GM20431 (cell line): ENCODE data around the gene SYT8.

Experiments
- in situ Hi-C: fragments of 300-500 bp; cut with MseI, MboI; formaldehyde crosslinking; loops from one replicate; pipeline ENCODE4 v1.15.0; 2020; ENCODE audit warnings: low sequenced_read_pairs; ENCODE audit not compliant: unreplicated experiment

SYT8 gene

GRCh38 chr11:1854949-1855885, 20.4 kb downstream of the SYT8 start:
- in situ Hi-C loops, result no loop called here

- in situ Hi-C loops, result no loop called here
These were observed 21.1 kb downstream of the SYT8 start for GRCh38 chr11:1855886-1856265.

DNA sequence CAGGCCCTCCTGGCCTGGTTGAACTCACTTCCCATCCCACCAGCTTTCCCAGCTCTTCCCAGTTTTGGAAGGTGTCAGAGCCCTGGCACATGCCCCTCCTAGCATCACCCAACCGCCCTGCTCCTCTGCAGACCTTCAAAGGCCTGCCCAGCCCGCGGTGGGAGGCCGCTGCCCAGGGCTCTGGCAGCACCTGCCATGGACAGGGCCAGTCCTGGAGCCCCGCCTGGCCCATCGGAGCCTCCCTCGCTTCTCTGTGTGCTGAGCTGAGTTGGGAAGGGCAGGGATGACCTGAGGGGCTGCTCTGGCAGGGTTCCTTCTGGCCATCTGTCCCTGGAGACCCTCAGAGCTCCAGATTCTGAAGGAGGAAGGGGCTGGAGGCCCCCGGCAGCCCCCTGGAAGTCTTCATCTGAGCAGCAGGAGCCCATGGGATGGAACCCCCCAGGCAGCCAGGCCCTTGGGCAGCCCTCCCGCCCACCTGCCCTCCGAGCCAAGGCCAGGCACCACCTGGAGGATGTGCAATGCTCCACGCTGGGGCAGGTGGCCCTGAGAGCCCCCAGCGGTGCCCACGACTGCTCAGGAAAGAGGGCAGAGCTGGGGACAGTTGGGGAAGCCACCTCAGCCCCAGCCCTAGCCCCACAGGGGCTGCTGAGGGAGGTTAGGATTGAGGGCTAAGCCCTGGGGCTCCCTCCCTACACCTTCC, 21.7 kb downstream of the SYT8 start:
- in situ Hi-C loops, result no loop called here

- in situ Hi-C loops, result no loop called here
These were observed 22.3 kb downstream of the SYT8 start for GRCh38 chr11:1857064-1857463.

DNA sequence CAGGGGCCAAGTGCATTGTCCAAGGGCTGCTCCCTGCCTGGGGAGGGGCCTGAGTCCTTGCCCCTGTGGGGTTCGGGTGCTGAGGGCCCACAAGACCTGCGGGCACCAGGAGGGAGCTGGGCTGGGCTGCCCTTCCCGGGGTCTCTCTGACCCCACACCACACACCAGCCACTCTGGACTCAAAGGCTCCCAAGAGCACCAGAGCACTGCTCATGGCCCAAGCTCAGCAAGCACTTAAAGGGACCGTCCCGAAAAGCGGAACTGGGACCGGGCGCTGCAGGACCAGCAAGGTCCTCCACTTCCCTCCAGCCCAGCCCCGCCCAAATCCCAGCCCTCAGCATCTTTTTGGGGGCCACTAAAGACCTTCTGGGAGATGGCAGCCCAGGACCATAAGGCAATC, 23.4 kb downstream of the SYT8 start:
- in situ Hi-C loops, result no loop called here

- in situ Hi-C loops, result no loop called here
These were observed 23.8 kb downstream of the SYT8 start for GRCh38 chr11:1858576-1858975.

- in situ Hi-C loops, result no loop called here
These were observed 24.2 kb downstream of the SYT8 start for GRCh38 chr11:1859004-1859403.

- in situ Hi-C loops, result no loop called here
These were observed 25.3 kb downstream of the SYT8 start for GRCh38 chr11:1860108-1860507.

GRCh38 chr11:1861435-1862411, 26.9 kb downstream of the SYT8 start:
- in situ Hi-C loops, result no loop called here

GRCh38 chr11:1862588-1863351, 28.0 kb downstream of the SYT8 start:
- in situ Hi-C loops, result no loop called here

GRCh38 chr11:1863352-1864216, 28.8 kb downstream of the SYT8 start:
- in situ Hi-C loops, result no loop called here

GRCh38 chr11:1864231-1864630, 29.4 kb downstream of the SYT8 start:
- in situ Hi-C loops, result no loop called here

GRCh38 chr11:1864831-1865665, 30.3 kb downstream of the SYT8 start:
- in situ Hi-C loops, result no loop called here

- in situ Hi-C loops, result no loop called here
These were observed 31.4 kb downstream of the SYT8 start for GRCh38 chr11:1866226-1866625.

DNA sequence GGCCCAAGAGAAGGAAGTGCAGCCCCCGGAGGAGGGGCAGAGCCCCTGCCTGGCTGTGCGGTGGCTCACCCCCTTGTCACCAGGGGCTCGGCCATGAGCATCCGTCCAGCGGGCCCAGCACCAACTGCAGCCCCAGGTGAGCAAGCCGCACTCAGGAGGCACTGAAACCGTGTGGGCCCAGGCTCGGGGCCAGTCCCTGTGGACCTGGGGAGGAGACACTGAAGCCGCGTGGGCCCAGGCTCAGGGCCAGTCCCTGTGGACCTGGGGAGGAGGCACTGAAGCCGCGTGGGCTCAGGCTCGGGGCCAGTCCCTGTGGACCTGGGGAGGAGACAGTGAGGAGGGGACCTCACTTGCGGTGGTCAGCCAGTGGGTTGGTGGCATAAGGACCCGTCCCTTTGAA, 32.0 kb downstream of the SYT8 start:
- in situ Hi-C loops, result no loop called here

- in situ Hi-C loops, result no loop called here
These were observed 32.6 kb downstream of the SYT8 start for GRCh38 chr11:1867381-1867780.

DNA sequence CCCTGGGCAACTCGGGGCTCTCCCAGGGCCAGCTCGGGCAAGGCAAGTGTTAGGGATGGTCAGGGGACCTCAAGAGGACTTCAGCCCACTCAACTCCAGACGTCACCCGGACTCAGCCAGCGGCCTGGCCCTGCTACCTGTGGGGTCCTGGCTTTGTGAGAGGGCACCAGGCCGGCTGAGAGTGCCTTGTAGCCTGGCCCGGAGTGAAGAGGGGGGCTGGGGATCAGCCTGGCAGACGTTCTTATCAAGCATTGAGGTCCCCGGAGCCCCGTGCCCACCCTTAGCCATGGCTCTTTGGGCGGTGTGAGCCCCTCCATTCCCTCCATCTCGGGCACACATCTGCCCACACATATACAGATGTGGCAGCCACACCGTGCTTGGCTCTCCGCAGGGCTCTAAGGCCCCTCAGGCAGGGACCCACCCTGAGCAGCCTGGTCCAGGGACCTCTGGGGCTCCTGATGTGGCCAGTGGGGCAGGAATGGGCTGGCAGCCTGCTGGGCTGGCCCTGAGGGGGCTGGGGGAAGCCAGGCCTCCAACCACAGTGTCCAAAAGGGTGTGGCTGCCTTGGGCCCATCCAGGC, 33.4 kb downstream of the SYT8 start:
- in situ Hi-C loops, result no loop called here
